ENCODE data around the gene PRLR.

GRCh38 chr5:35036536-35036935, 193.8 kb downstream of the PRLR start:
- no peak for TF ChIP-seq CTCF (IDR thresholded peaks at IDR 0.05 in 4 of 5, conservative IDR thresholded peaks at IDR 0.05 in 1 of 5)
- TF ChIP-seq POLR2A (IDR thresholded peaks at IDR 0.05) = no peak

All from gastrocnemius medialis (tissue), 4 donors.